Urothelium cell line (cell line): ENCODE data around the gene HDAC9.

Source experiments
- DNase-seq: peaks from one replicate; pipeline ENCODE4 v3.0.0; 2011; ENCODE audit warnings: low spot score, mixed read lengths
- FAIRE-seq: peaks from 2 replicates; lab custom pipeline; 2011; peaks lifted over from hg19 to GRCh38; lab: Jason Lieb, UNC

The HDAC9 gene

DNA sequence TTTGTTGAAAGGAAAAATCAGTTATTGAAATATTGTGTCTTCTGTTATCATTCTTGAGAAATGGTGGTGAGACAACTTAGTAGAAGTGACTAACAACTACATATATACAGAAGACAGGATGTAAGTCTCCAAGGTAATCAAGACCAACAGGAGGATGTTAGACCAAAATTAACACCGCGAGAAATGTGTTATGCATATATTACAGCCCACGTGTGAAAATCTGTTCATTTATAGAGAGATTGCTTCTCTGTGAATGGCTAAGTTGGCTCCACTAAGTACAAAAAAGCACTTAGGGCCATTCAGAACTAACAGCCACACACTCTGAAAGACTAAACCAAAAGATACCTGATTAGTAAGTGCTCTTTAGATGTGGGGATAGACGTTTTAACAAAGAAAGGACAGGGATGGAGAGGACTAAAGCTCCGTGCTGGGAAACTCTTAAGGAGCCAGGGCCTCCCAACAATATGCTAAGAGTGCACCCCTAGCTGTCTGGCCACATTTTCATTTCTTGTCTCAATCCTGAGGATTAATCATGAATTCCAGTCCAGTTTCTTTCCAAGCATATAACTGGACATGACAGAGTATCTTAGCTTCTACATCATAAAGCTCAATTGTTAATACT, 26.5 kb downstream of the HDAC9 start:
- FAIRE-seq (no peak), DNase-seq (no peak)

DNA sequence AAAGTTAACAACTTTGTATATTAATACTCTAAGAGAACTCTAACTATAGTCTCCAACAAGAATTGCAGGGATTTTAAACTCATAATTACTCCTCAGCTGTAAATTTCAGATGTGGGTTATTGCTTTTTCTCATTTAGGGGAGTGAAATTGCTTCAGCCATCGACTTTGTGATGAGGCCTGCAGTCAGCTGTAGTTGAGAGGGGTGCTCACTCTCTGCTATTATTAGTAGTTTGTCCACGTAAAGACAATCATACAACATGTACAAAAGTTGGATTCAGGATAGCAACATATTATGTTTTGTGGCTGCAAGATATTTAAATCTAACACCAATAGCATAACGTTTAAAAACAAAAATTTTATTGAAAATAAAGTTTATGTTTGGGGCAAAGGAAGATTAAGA, 28.7 kb downstream of the HDAC9 start:
- no peak for FAIRE-seq

DNA sequence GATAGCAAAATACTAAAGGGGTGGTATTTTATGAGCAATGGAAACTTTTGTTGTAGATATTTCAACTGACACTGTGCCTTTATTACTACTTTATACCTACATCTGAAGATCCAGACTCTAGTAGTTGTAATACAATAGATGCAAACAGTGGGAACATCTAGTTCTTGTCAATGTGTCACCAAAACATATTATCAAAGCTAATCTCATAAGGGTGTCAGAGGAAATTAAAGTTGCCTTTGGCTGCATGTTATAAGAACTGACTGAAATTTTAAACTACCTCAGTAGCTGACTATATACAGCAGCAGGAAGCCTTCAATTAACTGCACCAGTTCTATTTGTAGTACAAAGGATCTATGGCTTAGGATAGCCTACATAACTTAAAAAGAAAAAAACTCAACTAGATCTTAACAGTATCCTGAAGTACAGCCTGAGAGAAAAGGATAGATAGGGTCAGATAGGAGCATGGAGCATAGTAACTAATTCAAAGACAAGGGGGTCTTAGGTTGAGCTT, 30.9 kb downstream of the HDAC9 start:
- FAIRE-seq (no peak), DNase-seq (no peak)

More for the DNA sequence above, 28.7 kb downstream of the HDAC9 start:
- DNase-seq, result no peak

DNA sequence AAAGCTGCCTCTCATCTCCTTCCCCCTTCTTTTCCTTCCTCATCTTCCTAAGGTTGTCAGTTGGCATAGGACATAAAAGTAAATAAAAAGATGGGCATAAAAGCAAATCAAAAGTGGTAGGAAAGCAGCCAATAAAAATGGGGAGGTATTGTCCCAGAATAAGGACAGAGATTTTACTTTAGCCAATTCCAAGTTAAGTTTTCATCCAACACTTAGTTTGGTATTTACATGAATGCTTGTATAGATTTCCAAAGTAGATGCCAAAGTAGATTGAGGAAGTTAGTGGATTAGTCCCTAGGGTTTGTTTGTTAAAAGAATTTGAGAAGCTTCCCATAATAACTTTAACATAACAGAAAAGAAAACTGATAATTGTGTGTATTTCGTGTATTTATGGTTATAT, 33.7 kb downstream of the HDAC9 start:
- FAIRE-seq, result no peak

DNA sequence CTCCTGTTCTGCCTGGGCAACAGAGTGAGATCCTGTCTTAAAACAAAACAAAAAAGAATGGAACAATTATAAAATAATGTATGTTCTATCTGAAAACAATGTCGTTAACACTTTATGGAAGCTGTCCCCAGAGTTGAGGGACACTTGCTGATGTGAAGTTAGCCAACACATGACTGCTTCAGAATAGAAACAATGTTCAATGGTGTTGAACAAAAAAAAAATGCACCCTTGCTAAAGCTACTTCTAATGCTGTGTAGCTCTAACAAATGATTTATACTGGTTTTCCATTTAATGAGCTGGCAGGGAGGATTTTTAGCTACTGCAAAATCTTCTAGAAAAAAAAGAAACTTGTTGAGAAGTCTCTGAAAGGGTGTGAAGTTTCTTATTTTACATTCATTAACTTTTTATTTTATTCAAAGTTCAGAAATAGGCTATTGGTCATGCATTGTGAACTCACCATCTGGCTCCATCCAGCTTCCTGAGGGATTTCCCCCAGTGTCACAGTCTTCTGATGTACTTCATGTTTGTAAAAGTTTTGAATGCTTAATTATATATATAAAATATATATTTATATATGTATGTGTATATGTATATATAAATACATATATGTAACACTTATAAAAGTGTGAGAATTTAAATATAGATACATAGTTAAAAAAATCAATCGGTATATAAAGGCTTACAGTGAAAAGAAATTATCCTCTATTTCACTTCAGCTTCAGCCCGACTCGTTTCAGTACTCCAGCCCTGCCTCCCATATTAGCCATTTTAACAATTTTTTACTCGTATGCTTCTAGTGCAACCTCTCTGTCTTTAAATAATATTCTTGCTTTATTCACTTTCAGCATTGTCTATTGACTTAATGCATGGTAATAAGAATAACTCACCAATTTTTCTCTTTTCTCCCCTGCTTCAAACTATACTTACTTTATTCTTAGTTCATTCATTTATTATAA, 35.0 kb downstream of the HDAC9 start:
- no peak for DNase-seq
- no peak for FAIRE-seq

More for the DNA sequence above, 33.7 kb downstream of the HDAC9 start:
- DNase-seq, result no peak

DNA sequence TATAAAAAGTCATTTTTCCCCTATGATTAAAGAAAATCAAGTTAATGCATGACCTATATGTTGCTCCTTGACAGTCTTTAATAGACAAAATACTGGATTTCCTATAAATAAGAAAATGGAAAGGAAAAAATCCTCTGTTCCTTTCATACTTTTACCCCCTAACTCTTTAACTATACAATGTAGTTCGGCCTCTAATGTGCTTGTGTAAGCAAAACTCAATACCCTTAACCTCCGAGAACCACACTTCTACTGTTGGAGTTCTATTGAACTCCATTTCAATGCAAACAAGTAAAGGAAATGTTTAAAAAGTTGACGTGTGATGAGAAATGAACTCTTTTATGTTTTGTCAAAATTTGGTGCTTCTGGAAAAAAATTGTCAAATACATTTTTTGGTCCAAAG, 36.0 kb downstream of the HDAC9 start:
- DNase-seq, result no peak
- FAIRE-seq, result no peak

DNA sequence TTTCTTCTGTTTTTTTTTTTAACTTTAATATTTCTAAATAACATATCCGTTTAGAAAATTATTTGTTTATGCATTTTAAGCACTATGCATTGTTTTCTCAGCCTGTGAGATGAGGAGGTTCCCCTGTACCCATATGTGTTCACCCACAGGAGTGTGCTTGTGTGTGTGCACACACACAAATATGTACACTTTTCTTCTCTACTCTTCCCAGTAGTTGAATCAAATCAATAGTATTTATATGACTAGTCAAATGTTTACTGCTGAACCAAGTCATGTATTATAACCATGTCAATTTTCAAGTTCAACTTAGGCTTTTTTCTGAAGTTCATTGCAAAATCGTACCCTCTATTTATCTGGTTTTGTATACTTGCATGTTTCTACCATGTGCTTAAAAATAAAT, 37.3 kb downstream of the HDAC9 start:
- FAIRE-seq (no peak), DNase-seq (no peak)

DNA sequence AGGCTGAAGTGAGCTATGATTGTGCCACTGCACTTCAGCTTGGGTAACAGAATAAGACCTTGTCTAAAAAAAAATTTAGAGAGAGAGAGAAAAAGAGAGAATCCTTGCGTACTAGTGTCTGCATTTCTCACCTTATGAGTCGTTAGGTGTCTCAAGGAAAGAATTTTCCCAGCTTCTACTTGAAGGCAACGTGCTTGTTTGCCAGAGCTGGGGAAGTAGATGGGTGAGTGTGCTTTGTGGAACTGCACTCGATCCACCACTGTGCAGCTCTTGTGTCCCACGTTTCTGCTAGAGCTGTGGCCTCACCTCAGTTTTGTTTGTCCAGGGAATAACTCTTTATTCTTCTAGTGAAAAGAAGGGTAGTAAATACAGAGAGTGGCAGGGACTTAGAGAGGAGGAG, 38.9 kb downstream of the HDAC9 start:
- DNase-seq (no peak), FAIRE-seq (no peak)

DNA sequence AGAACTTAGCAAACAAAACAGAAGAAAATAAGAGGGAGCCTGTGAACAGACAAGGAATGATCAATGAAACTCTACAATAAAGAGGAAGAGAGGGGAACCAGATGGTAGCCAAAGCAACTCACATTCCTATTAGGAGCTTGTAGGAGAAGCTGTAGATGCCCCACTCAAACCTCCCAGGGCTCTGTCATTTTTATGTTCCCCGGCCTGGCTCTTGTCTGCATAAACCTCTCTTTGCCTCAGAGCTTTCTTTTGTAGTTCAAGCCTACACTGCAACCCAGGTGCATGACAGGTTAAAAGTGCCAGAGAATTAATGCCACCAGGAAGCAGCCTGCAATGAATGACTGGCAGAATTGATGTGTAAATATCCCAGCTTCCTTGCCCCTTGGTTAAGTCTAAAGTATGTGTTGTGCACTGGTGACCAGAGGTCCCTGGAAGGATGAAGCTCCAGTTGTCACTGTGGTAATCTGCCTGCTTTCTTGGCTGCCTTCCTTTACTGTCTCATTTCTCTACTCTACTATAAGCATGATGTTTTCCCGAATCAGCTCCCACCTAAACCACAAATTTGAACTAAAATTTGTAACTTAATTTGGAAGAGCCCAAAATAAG, 40.4 kb downstream of the HDAC9 start:
- FAIRE-seq, result no peak
- no peak for DNase-seq

DNA sequence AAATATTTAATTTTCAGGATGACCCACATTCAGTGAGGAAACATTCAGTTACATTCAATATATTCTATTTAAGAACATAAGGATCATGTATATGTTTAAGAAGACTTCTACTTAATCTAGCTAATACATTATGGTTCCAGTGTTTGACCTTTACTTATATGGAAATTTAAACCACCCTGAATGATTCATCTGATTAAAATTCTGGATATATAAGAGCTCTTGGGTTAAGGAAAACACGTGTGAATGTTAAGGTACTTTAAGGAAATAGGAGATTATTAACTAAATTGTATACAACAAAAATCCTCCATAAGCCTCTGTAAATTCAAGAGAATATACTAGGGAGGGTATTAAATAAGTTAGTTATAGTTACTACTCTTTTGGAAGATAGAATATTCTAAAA, 40.9 kb downstream of the HDAC9 start:
- DNase-seq (no peak), FAIRE-seq (no peak)

DNA sequence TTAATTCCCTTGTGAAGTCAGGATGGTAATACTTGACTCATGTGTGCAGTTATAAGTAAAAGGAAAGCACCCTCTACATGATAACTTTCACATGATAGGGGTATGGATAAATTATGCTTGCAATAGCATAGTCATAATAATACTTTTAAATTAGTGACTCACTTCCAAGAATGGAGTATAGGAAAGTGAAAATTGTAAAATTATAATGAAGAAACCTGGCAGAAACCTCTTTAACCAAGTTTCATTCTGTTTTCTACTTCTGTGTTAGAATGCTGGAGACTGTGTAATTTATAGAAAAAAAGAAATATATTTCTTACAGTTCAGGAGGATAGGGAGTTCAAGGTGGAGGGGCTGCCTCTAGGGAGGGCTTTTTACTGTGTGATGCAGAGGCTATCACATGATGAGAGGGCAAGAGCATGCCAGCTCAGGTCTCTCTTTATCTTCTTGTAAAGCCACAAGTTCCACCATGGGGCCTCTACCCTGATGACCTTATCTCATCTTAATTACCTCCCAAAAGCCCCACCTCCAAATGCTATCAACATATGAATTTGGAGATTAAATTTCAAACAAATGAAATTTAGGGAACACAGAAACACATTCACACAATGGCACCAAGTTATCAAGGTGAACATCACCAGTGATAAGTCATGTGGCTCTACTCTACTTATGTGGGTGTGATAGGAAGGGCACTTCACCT, 43.2 kb downstream of the HDAC9 start:
- FAIRE-seq (no peak), DNase-seq (no peak)

DNA sequence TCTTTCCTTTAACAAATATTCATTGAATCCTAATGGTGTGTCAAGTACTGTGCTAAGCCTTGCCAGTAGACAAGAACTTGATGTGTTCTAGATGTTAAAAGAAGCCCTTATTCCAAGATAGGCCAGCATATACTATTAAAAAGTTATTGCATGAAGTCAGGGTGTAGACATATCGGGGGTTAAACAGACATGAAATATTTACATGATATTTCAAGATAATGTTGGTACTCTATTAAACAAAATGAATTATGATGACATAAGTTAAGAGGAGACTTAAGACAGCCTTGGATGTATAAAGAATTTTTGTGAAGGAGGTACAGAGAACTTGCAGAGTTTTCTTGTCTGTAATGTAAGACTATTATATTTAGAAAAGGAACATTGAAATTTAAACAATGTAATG, 44.8 kb downstream of the HDAC9 start:
- FAIRE-seq, result no peak
- DNase-seq, result no peak

DNA sequence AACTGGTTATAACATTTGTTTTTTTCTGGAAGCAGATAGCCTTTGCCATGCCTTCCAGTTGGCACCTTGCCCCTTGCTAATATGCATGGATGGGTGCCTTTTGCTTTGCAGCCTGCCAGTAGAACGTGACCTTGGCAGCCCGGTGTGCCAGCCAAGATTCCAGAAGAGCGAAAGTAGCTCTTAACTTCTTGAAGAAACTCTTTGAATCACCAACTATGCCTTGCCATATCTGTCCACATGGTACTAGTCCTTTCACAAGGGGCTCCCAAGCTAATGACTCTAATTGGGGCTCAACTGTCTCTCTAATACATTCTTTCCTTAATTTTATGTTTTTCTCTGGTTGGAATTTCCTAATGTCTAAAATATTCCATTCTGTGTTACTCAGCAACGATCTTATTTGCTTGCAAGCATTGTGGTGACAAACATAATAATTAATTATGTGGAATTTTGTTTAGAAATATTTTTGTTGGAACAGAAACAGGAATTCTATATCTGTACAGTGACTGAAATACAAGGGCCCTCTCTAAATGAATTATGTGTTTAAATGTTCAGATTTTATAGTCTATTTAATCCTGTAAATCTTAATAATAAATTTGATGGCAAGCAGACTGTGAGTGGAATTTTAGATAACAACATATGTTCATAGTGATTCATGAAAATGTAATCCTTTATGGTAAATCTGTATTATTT, 45.8 kb downstream of the HDAC9 start:
- FAIRE-seq (no peak), DNase-seq (no peak)

DNA sequence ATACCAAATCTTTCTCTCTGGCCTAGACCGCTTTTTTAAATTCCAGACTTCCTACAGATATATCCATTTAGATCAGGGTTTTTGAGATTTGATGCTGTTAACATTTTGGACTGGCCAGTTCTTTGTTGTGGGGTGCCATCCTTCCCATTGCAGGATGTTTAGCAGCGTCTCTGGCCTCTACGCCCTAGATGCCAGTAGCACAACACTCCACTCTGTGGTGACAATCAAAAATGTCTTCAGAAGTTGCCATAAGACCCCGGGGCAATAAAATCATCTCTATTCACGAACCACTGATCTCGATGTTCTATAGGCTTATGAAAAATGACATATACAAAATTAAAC, 46.3 kb downstream of the HDAC9 start:
- no peak for DNase-seq
- no peak for FAIRE-seq

DNA sequence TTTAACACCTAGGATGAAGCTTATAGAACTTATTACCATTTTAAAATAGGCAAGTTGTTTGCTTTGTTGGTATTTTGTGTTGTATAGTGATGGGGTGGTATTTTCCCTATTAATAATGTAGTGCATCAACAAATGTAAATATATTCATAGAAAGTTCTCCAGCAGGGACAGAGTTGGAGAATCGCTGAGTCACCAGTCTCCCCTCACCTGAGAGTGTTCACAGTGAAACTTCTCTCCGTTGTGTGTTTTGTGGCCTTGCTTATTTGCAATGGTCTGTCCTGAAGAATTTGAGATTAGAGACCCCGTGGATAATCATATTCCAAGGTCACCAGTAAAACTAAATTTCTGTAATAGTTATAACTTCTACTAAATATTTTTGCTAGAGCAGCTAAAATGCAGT, 51.0 kb downstream of the HDAC9 start:
- FAIRE-seq (no peak), DNase-seq (no peak)

DNA sequence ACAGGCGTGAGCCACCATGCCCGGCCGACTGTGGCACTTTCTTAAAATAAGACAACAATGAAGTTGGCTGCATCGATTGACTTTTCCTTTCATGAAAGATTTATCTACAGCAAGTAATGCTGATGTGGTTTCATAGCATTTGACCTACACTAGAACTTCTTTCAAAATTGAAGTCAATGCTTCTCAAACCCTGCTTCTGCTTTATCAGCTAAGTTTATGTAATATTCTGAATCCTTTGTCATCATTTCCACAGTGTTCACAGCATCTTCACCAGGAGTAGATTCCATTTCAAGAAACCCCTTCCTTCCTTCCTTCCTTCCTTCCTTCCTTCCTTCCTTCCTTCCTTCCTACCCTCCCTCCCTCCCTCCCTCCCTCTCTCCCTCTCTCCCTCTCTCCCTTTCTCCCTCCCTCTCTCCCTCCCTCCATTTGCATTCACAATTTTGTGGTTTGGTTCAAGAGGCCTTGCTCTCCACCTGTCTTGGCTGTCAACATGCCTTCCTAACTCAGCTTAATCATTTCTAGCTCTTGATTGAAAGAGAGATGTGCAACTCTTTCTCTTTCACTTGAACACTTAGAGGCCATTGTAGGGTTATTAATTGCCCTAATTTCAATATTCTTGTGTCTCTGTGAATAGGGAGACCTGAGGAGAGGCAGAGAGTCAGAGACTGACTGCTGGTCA, 52.1 kb downstream of the HDAC9 start:
- no peak for FAIRE-seq
- DNase-seq, result no peak

DNA sequence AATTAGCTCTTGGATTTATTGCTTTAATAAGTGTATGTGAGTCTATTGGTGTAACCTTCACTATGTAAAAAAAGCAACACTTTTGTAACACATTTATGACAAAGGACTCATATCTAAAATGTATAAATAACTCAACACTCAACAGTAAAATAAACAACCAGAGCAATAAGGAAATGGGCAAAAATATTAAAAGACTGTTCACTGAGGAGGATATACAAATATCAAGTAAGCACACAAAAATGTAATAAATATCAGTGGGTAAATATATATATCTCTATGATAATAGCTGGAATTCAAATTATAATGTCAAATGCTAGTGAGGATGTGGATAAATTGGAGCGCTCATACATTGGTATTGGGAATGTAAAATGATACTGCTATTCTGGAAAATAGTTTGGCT, 53.0 kb downstream of the HDAC9 start:
- no peak for DNase-seq
- FAIRE-seq, result no peak

DNA sequence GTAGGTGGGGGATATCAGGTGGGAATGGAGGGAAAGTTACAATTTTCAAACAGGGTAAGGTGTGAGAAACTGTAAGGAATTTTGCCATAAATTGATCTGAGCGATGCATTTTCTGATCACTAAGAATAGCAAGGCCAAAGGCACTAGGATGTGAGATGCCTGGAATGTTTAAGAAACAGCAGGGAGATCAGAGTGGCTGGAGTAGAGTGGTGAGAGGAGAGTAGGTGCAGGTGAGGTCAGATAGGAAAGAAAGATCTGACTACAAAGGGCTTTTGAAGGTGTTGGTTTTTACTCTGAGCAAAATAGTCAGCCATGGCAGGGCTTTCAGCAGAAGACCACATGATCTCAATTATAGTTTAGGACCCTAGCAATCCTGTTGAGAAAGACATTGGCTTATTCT, 55.0 kb downstream of the HDAC9 start:
- no peak for FAIRE-seq
- DNase-seq, result no peak

DNA sequence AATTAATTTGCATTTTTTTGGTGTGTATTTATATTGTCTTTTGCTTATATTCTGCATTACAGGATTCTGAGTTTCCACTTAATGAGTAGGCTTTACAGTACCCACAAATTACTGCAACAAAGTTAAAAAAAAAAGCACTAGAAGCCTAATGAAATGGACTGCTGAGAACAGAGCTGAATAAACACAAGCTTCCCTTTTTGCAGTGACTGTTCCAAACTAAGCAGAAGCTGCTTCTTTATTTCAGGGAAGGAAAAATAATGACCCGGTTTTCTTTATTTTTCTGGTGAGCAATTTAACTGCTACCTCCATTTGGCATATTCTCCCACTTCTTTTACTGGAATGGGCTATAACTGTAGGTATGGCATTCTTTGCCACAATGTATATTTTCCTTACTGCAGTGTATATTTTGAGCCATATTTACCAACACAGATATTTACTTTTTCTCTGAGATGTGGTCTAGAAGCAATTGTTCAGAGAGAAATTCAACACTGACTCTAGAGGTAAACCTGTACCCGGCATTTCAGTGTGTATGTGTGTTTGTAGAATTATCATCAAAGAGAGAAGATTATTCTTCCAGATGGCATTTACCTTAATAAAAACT, 56.9 kb downstream of the HDAC9 start:
- FAIRE-seq (no peak), DNase-seq (no peak)
